Ishikawa (cell line): ENCODE data around the gene MGME1.

Experiments used
- CEBPB ChIP-seq: IDR thresholded peaks from 2 replicates; pipeline ENCODE4 v1.6.1; 2012
- CREB1 ChIP-seq: IDR thresholded peaks from 2 replicates; pipeline ENCODE4 v1.6.1; 2012; ENCODE audit warnings: low read depth
- EGR1 ChIP-seq: IDR thresholded peaks from 2 replicates; pipeline ENCODE4 v1.6.1; 2012
- EP300 ChIP-seq: IDR thresholded peaks from 2 replicates; pipeline ENCODE4 v1.6.1; 2012; ENCODE audit warnings: borderline replicate concordance
- FOXM1 ChIP-seq: IDR thresholded peaks from 2 replicates; pipeline ENCODE4 v1.6.1; 2012; ENCODE audit warnings: low read depth, borderline replicate concordance
- NFIC ChIP-seq: IDR thresholded peaks from 2 replicates; pipeline ENCODE4 v1.6.1; 2012
- RAD21 ChIP-seq: IDR thresholded peaks from 2 replicates; pipeline ENCODE4 v1.6.1; 2012; ENCODE audit warnings: low read depth
- REST ChIP-seq: IDR thresholded peaks from 2 replicates; pipeline ENCODE4 v1.6.1; 2012; ENCODE audit warnings: low read depth, mild to moderate bottlenecking
- TAF1 ChIP-seq: IDR thresholded peaks from 2 replicates; pipeline ENCODE4 v1.6.1; 2012; ENCODE audit warnings: low read depth, mild to moderate bottlenecking
- TCF12 ChIP-seq: IDR thresholded peaks from 2 replicates; pipeline ENCODE4 v1.6.1; 2012; ENCODE audit warnings: low read depth
- TEAD4 ChIP-seq: IDR thresholded peaks from 2 replicates; pipeline ENCODE4 v1.6.1; 2012
- YY1 ChIP-seq: IDR thresholded peaks from 2 replicates; pipeline ENCODE4 v1.6.1; 2012; ENCODE audit warnings: low read depth
- ZBTB7A ChIP-seq: IDR thresholded peaks from 2 replicates; pipeline ENCODE4 v1.6.1; 2012; ENCODE audit warnings: low read depth
- TF ChIP-seq, protein P1 (sequence below): IDR thresholded peaks from 2 replicates; pipeline ENCODE4 v1.6.1; 2012
- TF ChIP-seq, protein P2 (sequence below): IDR thresholded peaks from 2 replicates; pipeline ENCODE4 v1.6.1; 2012

The MGME1 gene

GRCh38 chr20:18016772-18017171 is 48.0 kb downstream of the MGME1 start:
- no peak for TF ChIP-seq FOXM1
- TF ChIP-seq ZBTB7A, result no peak
- no peak for TF ChIP-seq NFIC
- TF ChIP-seq EP300, result no peak

DNA sequence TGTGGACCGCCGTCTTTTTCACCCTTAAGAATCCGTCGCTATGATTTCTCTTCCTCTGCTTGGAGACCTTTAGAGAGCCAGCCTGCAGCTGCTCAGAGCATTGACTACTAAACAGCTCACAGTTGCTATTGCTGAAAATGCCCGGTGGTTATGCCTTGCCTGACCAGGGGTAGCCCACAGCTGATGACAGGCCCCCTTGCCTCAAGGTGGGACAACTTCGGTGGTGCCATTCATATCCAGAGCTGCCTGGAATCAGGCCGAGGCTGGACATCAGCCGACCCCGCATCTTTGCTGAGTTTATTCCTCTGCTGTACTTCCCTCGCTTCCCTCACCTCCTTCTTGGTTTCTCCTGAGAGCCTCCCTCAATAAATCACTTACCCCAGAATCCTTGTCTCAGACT is 49.3 kb downstream of the MGME1 start:
- TF ChIP-seq FOXM1 (no peak), CREB1 (no peak), REST (no peak), NFIC (no peak), EGR1 (no peak), ZBTB7A (no peak), CEBPB (no peak), TAF1 (no peak), RAD21 (no peak), YY1 (no peak), TEAD4 (no peak), EP300 (no peak), TCF12 (no peak)
- TF ChIP-seq, protein P1, sequence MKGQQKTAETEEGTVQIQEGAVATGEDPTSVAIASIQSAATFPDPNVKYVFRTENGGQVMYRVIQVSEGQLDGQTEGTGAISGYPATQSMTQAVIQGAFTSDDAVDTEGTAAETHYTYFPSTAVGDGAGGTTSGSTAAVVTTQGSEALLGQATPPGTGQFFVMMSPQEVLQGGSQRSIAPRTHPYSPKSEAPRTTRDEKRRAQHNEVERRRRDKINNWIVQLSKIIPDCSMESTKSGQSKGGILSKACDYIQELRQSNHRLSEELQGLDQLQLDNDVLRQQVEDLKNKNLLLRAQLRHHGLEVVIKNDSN, result no peak
- TF ChIP-seq, protein P2, sequence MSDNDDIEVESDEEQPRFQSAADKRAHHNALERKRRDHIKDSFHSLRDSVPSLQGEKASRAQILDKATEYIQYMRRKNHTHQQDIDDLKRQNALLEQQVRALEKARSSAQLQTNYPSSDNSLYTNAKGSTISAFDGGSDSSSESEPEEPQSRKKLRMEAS, result no peak

GRCh38 chr20:18019068-18019467 is 50.2 kb downstream of the MGME1 start:
- TF ChIP-seq RAD21 (peak; percentile 38), CREB1 (no peak), REST (no peak), TCF12 (no peak)

DNA sequence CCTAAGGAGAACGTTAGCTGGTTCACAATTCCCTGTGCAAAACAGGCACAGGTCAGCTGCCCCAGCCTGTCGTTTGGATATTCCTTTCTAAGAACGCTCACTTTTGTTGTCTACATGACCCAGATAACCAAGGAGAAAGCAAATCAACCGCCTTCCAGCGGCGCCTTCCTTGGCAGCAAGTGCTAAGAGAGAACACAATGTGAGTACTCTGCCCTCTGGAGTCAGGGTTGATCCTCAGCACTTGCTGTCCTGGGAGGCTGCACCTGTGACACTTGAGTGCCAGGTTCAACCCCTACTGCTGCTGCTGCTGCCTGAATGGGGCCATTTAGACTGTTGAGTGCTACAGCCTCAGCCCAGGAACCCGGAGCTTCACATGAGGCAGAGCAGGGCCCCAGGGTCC is 52.1 kb downstream of the MGME1 start:
- TF ChIP-seq EGR1, result no peak
- no peak for TF ChIP-seq REST
- TF ChIP-seq EP300, result no peak
- TF ChIP-seq, protein P2, result no peak
- TF ChIP-seq FOXM1, result no peak
- no peak for TF ChIP-seq RAD21
- TF ChIP-seq TAF1, result no peak
- TF ChIP-seq, protein P1, result no peak
- no peak for TF ChIP-seq CREB1
- no peak for TF ChIP-seq NFIC
- no peak for TF ChIP-seq CEBPB
- no peak for TF ChIP-seq TEAD4
- no peak for TF ChIP-seq YY1
- no peak for TF ChIP-seq TCF12
- TF ChIP-seq ZBTB7A, result no peak

GRCh38 chr20:18024606-18025127 is 55.8 kb downstream of the MGME1 start:
- no peak for TF ChIP-seq EP300
- no peak for TF ChIP-seq TCF12
- no peak for TF ChIP-seq FOXM1
